Upper lobe of right lung (tissue), 1 donor: ENCODE results near the gene D2HGDH. TPM values are rescaled to one million over a fixed set of nuclear protein-coding genes. Genes with fewer than 3 reads are reported as not detected.

Source experiments
- ATAC-seq: fragments of 200-7000 bp; cut with Tn5 transposase; one replicate; pipeline ENCODE4 v1.9.1; 2020; ENCODE audit warnings: mild to moderate bottlenecking, moderate library complexity
- DNase-seq: peaks from one replicate; pipeline ENCODE4 v3.0.0-alpha.2; 2020
- H3K27ac ChIP-seq: fragments of 200-600 bp; one replicate; pipeline ENCODE4 v1.8.0; 2022
- H3K27me3 ChIP-seq: fragments of 200-600 bp; one replicate; pipeline ENCODE4 v1.8.0; 2022; ENCODE audit warnings: mild to moderate bottlenecking
- H3K36me3 ChIP-seq: fragments of 200-600 bp; one replicate; pipeline ENCODE4 v1.8.0; 2022
- H3K4me1 ChIP-seq: fragments of 200-600 bp; one replicate; pipeline ENCODE4 v1.8.0; 2022
- H3K4me3 ChIP-seq: fragments of 200-600 bp; one replicate; pipeline ENCODE4 v1.8.0; 2022; ENCODE audit warnings: mild to moderate bottlenecking
- H3K9me3 ChIP-seq: fragments of 200-600 bp; one replicate; pipeline ENCODE4 v1.8.0; 2022
- intact Hi-C: fragments of 100-400 bp; cut with DNase I; formaldehyde crosslinking; loops from one replicate; pipeline ENCODE4 v1.11.0; 2022
- total RNA-seq: library from RNA; stranded (reverse); fragmentation: NEBNext Ultra II Directional; extraction: Animal tissue kit (Norgen Biotek cat#: 25700); gene quantifications from one replicate; pipeline ENCODE4 v1.2.1, GENCODE V29; 2021
- TF ChIP-seq, protein P1 (sequence below): fragments of 200-600 bp; IDR thresholded peaks from one replicate; pipeline ENCODE4 v1.8.0; 2022; ENCODE audit warnings: antibody characterized with exemption
- donor health status: DM: no; HTN: yes; CAD: no; lungs with severe emphysema.

Gene D2HGDH
- total RNA-seq, 1 donor from 2014 or later, result 28.8 TPM

DNA sequence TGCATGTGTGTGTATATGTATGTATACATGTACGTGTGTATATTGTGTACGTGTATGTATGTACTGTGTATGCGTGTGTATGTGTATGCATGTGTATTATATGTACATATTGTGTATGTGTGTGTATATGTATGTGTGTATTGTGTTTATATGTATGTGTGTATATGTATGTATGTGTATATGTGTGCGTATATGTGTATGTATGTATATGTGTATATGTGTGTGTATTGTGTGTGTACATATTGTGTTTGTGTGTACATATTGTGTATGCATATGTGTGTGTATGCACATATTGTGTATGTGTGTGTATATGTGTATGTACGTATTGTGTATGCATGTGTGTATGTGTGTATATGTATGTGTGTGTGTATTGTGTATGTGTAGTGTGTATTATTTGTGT, 59.0 kb downstream of the D2HGDH start:
- ATAC-seq (no peak), DNase-seq (no peak)
- Histone ChIP-seq H3K4me1 (no peaks in the 10 kb centered on the region), H3K27me3 (no peaks in the 10 kb centered on the region), H3K36me3 (no peaks in the 10 kb centered on the region), H3K9me3 (no peaks in the 10 kb centered on the region), H3K27ac (no peak overlapping the region), H3K4me3 (no peak overlapping the region)
- intact Hi-C loops, result no loop called here
- TF ChIP-seq, protein P1, sequence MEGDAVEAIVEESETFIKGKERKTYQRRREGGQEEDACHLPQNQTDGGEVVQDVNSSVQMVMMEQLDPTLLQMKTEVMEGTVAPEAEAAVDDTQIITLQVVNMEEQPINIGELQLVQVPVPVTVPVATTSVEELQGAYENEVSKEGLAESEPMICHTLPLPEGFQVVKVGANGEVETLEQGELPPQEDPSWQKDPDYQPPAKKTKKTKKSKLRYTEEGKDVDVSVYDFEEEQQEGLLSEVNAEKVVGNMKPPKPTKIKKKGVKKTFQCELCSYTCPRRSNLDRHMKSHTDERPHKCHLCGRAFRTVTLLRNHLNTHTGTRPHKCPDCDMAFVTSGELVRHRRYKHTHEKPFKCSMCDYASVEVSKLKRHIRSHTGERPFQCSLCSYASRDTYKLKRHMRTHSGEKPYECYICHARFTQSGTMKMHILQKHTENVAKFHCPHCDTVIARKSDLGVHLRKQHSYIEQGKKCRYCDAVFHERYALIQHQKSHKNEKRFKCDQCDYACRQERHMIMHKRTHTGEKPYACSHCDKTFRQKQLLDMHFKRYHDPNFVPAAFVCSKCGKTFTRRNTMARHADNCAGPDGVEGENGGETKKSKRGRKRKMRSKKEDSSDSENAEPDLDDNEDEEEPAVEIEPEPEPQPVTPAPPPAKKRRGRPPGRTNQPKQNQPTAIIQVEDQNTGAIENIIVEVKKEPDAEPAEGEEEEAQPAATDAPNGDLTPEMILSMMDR, result no peak

DNA sequence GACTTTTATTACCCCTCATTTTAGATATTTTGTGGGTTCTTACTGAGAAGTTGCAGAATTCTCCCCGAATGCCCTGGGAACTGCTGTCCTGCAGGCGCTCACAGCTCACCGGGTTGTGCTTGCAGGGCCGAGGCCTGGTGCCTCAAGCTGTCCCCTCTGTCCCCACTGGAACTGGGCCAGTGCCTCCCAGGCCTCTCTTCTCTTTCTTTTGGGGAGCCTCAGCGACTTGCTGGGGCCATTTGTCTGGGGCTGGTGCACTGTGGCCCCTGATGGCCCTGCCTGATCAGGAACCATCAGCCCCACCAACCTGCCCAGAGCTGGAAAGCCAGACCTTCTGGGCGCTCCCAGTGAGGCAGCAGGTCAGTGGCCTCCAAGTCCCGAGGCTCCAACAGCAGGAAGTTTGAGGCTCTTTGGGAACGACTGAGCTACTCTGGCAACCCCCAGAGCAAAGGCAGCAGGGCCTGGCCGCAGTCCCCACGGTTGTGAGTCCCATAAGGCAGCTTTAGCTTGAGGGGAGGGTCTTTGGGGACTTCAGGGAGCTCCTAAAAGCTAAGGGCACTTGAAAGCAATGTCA, 59.9 kb downstream of the D2HGDH start:
- ATAC-seq (no peak), DNase-seq (no peak)
- Histone ChIP-seq H3K27me3 (no peaks in the 10 kb centered on the region), H3K27ac (no peak overlapping the region), H3K4me1 (no peaks in the 10 kb centered on the region), H3K9me3 (no peaks in the 10 kb centered on the region), H3K36me3 (no peaks in the 10 kb centered on the region), H3K4me3 (no peak overlapping the region)
- TF ChIP-seq, protein P1, result no peak
- intact Hi-C loops, result no loop called here

DNA sequence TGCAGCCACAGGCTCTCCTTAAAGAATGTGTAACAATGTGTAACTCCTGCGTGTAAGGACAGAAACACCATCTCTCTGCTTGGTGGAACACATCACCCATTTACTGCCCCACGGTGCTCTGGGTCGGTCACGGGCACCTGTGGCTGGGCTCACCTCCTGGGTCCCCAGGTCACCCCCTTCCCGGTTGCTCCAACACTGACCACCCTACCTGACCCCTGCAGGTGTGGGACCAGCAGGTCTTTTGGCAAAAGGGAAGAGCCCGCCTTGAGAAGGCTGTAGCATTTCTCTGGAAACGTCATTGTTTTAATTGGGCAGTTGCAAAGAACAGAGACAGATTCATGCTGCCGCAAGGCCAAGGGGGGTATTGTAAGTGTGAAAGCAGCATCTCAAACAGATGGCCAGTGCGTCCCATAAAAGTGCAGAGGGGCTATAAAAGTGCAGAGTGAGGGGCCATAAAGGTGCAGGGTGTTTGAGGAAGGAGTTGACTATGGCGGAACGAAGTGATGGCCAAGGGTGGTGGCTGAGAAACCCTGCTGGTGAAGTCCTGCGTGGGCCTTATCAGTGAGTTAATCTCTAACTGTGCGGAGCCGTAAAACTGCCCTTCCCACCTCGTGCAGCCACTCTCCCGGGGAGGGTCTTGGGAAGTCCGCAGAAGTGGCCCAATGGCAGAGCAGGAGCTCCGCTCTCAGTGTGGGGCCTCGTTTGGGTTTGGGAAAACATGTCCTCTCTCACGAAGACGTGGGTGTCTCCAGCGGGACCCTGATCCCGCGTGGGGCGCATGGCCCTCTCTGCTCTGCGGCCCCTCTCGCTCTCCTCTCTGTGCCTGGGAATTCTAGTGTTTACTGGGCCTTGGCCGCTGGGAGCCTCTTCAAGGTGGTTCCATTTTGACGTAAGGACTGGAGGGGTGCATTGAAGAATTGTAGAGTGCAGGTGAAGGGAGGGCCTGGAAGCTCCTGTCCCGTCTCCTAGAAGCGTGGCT, 60.9 kb downstream of the D2HGDH start:
- Histone ChIP-seq H3K9me3 (no peaks in the 10 kb centered on the region), H3K36me3 (no peaks in the 10 kb centered on the region), H3K4me3 (no peak overlapping the region), H3K27me3 (no peaks in the 10 kb centered on the region), H3K27ac (no peak overlapping the region), H3K4me1 (no peaks in the 10 kb centered on the region)
- TF ChIP-seq, protein P1, result no peak
- intact Hi-C loops, result no loop called here
- ATAC-seq (no peak), DNase-seq (no peak)

DNA sequence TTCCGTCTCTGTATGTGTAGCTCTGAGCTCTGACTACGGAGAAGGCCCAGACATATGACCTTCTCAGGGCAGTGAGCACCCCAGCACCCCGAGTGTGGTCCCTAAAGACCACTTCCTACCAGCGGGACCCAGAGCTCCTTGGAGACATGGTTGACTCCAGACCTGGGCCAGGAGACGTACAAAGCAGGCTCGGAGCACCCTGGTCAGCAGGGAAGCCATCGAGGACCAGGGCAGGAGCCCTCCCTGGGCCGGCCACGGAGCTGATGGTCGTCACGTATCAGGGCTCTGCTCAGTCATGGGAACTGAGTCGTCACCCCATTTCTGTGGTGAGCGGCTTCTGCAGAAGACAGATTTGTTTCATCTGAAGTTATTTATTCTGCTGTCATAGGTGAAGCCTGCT, 61.8 kb downstream of the D2HGDH start:
- intact Hi-C loops, result no loop called here
- H3K27ac ChIP-seq, result no peak overlapping the region
- no peak for ATAC-seq
- H3K9me3 ChIP-seq, result no peaks in the 10 kb centered on the region
- TF ChIP-seq, protein P1, result no peak
- H3K4me3 ChIP-seq, result no peak overlapping the region
- H3K36me3 ChIP-seq, result no peaks in the 10 kb centered on the region
- no peak for DNase-seq
- no peaks in the 10 kb centered on the region for H3K27me3 ChIP-seq
- H3K4me1 ChIP-seq, result no peaks in the 10 kb centered on the region

DNA sequence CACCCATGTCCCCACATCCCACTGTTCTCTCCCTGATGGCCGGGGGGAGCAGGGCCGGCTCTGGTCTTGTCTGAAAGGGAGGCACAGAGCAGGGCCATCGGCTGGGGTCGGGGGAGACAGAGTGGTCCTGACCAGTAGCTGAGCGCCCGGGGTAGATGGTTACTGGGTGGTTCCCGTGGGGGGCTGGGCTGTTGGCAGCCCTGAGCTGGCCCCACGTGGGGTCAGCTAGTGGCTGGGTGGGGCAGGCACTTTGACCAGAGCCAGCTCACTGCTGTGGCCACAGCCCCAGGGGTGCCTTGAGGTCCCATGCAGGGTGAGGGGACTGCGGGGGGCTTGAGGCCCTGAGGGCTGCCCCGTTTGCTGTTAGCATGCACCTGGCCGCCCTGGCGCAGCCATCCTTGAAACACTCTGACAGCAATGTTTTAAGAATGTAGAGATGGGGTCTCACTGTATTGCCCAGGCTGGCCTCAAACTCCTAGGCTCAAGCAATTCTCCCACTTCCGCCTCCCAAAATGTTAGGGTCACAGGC, 62.2 kb downstream of the D2HGDH start:
- H3K9me3 ChIP-seq, result no peaks in the 10 kb centered on the region
- no peak overlapping the region for H3K4me3 ChIP-seq
- DNase-seq (peak; percentile 62), ATAC-seq (no peak)
- no peaks in the 10 kb centered on the region for H3K36me3 ChIP-seq
- H3K27me3 ChIP-seq, result no peaks in the 10 kb centered on the region
- TF ChIP-seq, protein P1, result no peak
- H3K27ac ChIP-seq, result no peak overlapping the region
- intact Hi-C loops, result no loop called here
- no peaks in the 10 kb centered on the region for H3K4me1 ChIP-seq
